Ovary (tissue), 3 donors: Measurements from ENCODE around the gene TMEM236.

Experiments used
- CTCF ChIP-seq, 3 donors: fragments of 450-650 bp in 2 of 3; fragments of 200-600 bp in 1 of 3; IDR thresholded peaks; one replicate each; pipeline versions ENCODE4 v1.5.1 to v1.8.0; 2016 to 2022; ENCODE audit warnings: antibody characterized with exemption in 3 of 3, mild to moderate bottlenecking in 1 of 3
- POLR2A ChIP-seq: fragments of 450-650 bp; IDR thresholded peaks from one replicate; pipeline ENCODE4 v1.6.1; 2017; ENCODE audit warnings: antibody characterized with exemption, mild to moderate bottlenecking, moderate library complexity
- donor health status: DM: no; HTN: no; CAD: no.

- no peak for TF ChIP-seq CTCF (IDR thresholded peaks at IDR 0.05)
- TF ChIP-seq POLR2A: no peak
These were observed 21.3 kb upstream of the TMEM236 start for GRCh38 chr10:17730667-17731066.
